GM23248 (cell line): ENCODE data around the gene UBE2H.
"Not testable (repeated sequence)": the region's sequence is repeated elsewhere in the genome, so short reads cannot be mapped to it uniquely, and the experiment has no call there.

ENCODE experiments used
- EZH2 ChIP-seq: fragments of 200-600 bp; sonication (generic); IDR thresholded peaks from 2 replicates; pipeline ENCODE4 v1.6.1; 2018; ENCODE audit warnings: antibody characterized with exemption, mild to moderate bottlenecking; ENCODE audit not compliant: insufficient read depth, poor library complexity, severe bottlenecking
- EZH2phosphoT487 ChIP-seq: fragments of 200-600 bp; sonication (generic); IDR thresholded peaks from 2 replicates; pipeline ENCODE4 v1.6.1; 2018; ENCODE audit warnings: antibody characterized with exemption, moderate library complexity, mild to moderate bottlenecking, low read depth; ENCODE audit not compliant: insufficient read depth

DNA sequence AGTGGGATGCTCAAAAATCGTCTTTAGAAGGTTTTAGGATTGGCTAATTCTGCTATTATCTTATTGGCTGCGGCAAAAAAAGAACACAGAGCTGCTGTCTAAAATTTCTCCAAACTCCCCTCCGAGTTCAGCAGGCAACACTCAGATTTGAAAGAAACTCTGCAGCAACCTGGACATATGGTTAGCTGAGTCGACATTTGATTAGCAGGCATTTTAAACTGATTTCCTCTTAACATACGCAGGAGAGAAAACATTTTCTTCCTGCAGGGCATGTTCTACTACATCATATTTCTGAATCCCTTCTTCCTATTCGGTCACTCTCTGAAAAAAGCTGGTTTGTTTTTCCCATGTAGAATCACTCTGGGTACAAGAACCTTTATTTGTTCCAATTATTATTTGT lies 119.4 kb downstream of the UBE2H start:
- not testable (repeated sequence) for TF ChIP-seq EZH2, EZH2phosphoT487
